ENCODE data around the gene GLCE.

GLCE gene

DNA sequence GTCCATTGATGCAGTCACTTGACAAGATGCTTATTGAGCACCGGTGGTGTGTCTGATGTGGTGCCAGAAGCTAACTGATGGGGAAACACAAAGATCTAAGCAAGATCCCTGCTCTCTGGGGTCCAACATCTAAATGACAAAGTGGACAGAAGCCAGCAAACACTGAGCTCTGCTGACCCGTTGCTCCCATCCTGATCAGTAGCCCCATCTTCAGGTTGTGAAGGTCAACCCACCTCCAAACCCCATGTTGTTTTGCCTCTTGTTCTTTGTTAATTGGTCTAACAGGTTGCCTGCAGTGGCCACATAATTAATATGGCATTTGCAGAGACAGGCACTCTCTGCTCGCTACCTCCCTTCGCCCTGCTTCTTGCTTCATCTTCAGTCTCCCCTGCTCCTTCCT is 21.5 kb upstream of the GLCE start:
- Histone ChIP-seq H3K9me3 (ENCODE audit: control insufficient read depth, insufficient read depth, low read depth, low read length) (no peaks in the 10 kb centered on the region), H3K4me1 (ENCODE audit: control insufficient read depth, insufficient read depth, low read length) (0 out of 2 replicates have a peak, but pooled peaks cover 2% of the 10 kb centered on the region), H3K4me3 (ENCODE audit: low read depth, low read length) (no peak overlapping the region), H3K27ac (ENCODE audit: low read depth, low read length) (no peak overlapping the region), H3K36me3 (ENCODE audit: control insufficient read depth, insufficient read depth, low read length) (no peaks in the 10 kb centered on the region), H3K27me3 (ENCODE audit: control insufficient read depth, insufficient read depth, low read length) (no peaks in the 10 kb centered on the region), H3K9ac (ENCODE audit: low read length) (no peak overlapping the region)

DNA sequence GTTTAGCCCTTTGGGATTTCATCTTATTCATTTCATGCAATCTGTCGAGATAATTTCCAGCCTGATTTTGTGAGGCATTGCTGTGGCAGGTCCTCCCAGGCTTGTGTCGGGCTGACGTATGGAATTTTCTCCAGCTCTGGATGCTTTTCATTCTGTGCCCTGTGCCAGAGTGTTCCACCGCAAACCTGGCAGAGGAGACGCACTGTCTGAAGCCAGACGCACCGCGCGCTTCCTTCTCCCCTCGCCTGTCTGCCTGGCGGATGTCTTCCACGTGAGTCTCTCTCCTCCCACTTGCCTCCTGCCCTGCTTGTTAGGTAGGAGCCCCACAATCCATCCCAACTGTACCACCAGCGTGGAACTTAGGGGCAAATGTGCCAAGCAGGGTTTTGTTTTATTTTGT is 20.1 kb upstream of the GLCE start:
- no peaks in the 10 kb centered on the region for H3K9me3 ChIP-seq (ENCODE audit: control insufficient read depth, insufficient read depth, low read depth, low read length)
- H3K9ac ChIP-seq (ENCODE audit: low read length): no peak overlapping the region
- no peaks in the 10 kb centered on the region for H3K27me3 ChIP-seq (ENCODE audit: control insufficient read depth, insufficient read depth, low read length)
- H3K27ac ChIP-seq (ENCODE audit: low read depth, low read length): no peak overlapping the region
- H3K36me3 ChIP-seq (ENCODE audit: control insufficient read depth, insufficient read depth, low read length): no peaks in the 10 kb centered on the region
- H3K4me3 ChIP-seq (ENCODE audit: low read depth, low read length): no peak overlapping the region
- H3K4me1 ChIP-seq (ENCODE audit: control insufficient read depth, insufficient read depth, low read length): 0 out of 2 replicates have a peak, but pooled peaks cover under 1% of the 10 kb centered on the region

DNA sequence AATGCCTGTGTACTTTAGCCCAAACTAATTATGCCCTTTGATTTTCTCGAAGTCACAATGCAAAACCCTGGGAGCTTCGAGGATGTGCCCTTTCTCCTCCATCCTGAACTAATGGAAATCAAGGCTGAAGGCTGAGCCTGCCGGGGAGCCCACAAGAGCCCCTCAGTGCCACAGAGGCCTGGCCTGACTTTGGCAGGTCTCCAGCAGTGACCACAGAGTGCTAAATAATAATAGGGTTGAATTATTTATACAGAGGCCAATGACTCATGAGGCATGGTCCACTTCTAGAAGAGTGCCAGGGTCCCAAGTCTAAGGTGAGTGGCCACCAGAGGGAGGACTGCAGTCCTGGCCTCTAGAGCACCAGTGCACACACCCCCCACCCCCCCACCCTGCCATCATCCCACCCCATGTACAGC is 19.1 kb upstream of the GLCE start:
- no peaks in the 10 kb centered on the region for H3K27me3 ChIP-seq (ENCODE audit: control insufficient read depth, insufficient read depth, low read length)
- H3K9me3 ChIP-seq (ENCODE audit: control insufficient read depth, insufficient read depth, low read depth, low read length): no peaks in the 10 kb centered on the region
- no peaks in the 10 kb centered on the region for H3K4me1 ChIP-seq (ENCODE audit: control insufficient read depth, insufficient read depth, low read length)

DNA sequence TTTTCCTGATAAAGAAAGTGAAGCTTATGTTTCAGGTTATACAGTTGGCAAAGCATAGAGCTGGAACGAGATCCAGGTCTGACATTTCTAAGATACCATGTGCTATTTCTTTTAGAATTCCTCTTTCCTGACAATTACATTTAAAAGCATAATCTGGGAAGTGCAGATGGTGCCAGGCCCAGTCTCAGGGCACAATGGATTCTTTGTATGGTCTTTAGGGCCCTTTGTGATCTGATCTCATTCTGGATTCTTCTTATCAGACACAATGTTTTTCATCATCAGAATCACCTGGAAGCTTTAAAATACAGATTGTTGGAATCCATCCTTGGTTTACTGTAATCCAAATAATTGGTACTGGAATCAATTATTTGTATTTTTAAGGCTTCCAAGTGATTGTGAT is 18.6 kb upstream of the GLCE start:
- no peak overlapping the region for H3K9ac ChIP-seq (ENCODE audit: low read length)
- H3K4me3 ChIP-seq (ENCODE audit: low read depth, low read length): no peak overlapping the region
- no peaks in the 10 kb centered on the region for H3K9me3 ChIP-seq (ENCODE audit: control insufficient read depth, insufficient read depth, low read depth, low read length)
- H3K4me1 ChIP-seq (ENCODE audit: control insufficient read depth, insufficient read depth, low read length): no peaks in the 10 kb centered on the region
- no peaks in the 10 kb centered on the region for H3K27me3 ChIP-seq (ENCODE audit: control insufficient read depth, insufficient read depth, low read length)
- H3K36me3 ChIP-seq (ENCODE audit: control insufficient read depth, insufficient read depth, low read length): no peaks in the 10 kb centered on the region
- H3K27ac ChIP-seq (ENCODE audit: low read depth, low read length): no peak overlapping the region

More for the DNA sequence above, 19.1 kb upstream of the GLCE start:
- H3K27ac ChIP-seq (ENCODE audit: low read depth, low read length): no peak overlapping the region
- no peaks in the 10 kb centered on the region for H3K36me3 ChIP-seq (ENCODE audit: control insufficient read depth, insufficient read depth, low read length)
- H3K9ac ChIP-seq (ENCODE audit: low read length): no peak overlapping the region
- H3K4me3 ChIP-seq (ENCODE audit: low read depth, low read length): no peak overlapping the region

DNA sequence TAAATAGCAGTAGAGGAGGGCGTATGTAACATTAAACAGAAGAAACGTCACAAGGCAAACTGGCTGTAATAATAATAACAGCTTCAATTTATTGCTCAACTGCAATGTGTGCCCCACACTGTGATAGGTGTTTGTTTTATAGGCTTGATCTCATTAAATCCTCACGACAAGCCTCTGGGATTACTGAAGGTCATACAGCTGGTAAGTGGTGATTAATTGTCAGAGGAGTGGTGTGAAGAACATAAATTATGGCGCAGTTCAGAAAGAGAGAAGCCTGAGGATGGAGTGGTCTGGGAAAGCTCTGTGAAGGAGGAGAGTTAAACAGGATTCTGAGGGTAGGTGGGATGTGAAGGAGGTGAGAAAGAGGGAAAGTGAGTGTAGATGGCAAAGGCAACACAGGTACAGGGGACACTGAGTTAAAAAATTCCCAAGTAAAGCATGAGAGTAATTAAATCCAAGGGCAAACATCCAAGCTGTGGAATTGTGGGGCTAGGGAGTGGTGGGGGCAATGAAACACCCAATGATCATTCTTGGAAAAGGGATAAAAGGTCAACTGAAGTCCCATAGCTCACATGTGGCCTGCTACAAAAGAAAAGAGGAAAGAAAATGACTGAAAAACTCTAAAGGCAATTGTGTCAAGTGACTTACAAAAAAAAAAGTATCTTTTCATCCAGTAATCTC is 16.5 kb upstream of the GLCE start:
- Histone ChIP-seq H3K4me3 (ENCODE audit: low read depth, low read length) (no peak overlapping the region), H3K9ac (ENCODE audit: low read length) (no peak overlapping the region), H3K4me1 (ENCODE audit: control insufficient read depth, insufficient read depth, low read length) (no peaks in the 10 kb centered on the region), H3K9me3 (ENCODE audit: control insufficient read depth, insufficient read depth, low read depth, low read length) (no peaks in the 10 kb centered on the region), H3K27me3 (ENCODE audit: control insufficient read depth, insufficient read depth, low read length) (peaks cover 8% of the 10 kb centered on the region; the same call in 1 of the 2 replicates), H3K27ac (ENCODE audit: low read depth, low read length) (no peak overlapping the region), H3K36me3 (ENCODE audit: control insufficient read depth, insufficient read depth, low read length) (no peaks in the 10 kb centered on the region)

DNA sequence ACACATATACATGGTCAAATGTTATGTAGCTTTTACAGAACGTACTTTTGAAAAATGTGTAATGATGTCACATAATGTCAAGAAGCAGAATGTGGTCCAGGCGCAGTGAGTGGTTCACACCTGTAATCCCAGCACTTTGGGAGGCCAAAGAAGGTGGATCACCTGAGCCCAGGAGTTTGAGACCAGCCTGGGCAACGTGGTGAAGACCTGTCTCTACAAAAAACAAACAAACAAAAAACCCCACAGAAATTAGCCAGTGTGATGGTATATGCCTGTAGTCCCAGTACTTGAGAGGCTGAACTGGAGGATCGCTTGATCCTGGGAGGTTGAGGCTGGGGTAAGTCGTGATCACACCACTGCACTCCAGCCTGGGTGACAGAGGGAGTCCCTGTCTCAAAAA is 15.9 kb upstream of the GLCE start:
- no peaks in the 10 kb centered on the region for H3K9me3 ChIP-seq (ENCODE audit: control insufficient read depth, insufficient read depth, low read depth, low read length)
- no peaks in the 10 kb centered on the region for H3K4me1 ChIP-seq (ENCODE audit: control insufficient read depth, insufficient read depth, low read length)
- no peak overlapping the region for H3K9ac ChIP-seq (ENCODE audit: low read length)
- H3K4me3 ChIP-seq (ENCODE audit: low read depth, low read length): no peak overlapping the region
- H3K27me3 ChIP-seq (ENCODE audit: control insufficient read depth, insufficient read depth, low read length): peaks cover 8% of the 10 kb centered on the region; the same call in 1 of the 2 replicates
- H3K36me3 ChIP-seq (ENCODE audit: control insufficient read depth, insufficient read depth, low read length): no peaks in the 10 kb centered on the region
- H3K27ac ChIP-seq (ENCODE audit: low read depth, low read length): no peak overlapping the region

DNA sequence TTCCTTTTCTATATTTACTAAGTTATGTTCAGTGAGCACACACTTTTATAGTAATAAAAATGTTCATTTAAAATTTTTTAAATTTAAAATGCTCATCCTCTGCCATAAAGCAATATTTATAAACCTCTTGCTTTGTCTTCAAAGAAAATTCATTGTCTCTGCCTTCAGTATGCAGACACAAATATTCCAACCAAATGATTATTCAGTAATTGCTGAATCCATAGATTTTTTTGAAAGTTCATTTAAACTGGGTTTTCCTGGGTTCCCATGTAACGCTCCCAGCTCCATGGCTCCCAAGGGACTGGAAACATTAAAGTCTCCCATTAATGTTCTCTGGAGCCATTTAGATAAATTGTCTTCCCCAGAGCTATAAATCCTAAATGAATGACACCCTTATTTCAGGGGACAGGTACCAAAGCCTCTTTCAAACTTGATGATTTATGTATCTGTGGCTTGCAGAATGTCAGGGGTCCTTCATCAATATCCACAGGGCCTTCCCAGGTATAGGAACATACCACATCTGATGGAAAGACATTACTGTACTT is 15.2 kb upstream of the GLCE start:
- Histone ChIP-seq H3K27me3 (ENCODE audit: control insufficient read depth, insufficient read depth, low read length) (peaks cover 15% of the 10 kb centered on the region; the same call in 1 of the 2 replicates), H3K9ac (ENCODE audit: low read length) (no peak overlapping the region)

DNA sequence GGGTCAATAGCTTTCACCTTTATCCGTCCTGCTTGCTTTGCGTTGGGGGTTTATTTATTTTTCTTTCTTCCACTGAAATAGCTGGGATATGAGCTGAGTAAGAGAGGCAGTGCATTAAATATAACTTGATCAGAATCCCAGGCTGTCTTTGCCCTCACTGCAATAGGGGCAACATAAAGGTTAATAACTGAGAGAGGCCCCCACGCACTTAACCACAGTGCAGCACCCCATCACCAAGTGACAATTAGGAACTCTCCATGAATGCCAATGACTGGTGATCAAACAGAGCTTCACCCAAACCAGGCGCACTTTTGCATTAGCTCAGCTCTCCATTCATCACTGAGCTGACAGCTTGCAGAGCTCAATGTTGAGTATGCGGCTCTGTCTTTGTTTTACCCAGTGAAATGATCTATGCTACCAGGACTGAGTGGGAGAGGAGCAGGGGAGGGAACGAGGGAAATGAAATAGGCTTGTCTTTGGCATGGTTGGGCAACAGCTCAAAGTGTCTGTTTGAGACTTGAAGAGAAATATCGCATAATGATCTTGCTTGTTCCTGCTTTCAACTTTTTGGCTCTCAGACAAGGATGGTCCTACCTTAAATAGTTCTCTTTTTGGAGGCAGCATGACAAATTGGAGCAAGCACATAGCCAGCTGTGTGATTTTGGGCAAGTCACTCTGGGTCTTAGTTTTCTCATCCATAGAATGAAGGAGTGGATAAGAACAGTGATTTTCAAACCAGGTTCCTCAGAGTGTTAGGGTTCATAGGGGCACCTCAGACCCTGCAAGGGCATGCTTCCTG is 14.5 kb upstream of the GLCE start:
- Histone ChIP-seq H3K36me3 (ENCODE audit: control insufficient read depth, insufficient read depth, low read length) (no peaks in the 10 kb centered on the region), H3K27ac (ENCODE audit: low read depth, low read length) (no peak overlapping the region), H3K27me3 (ENCODE audit: control insufficient read depth, insufficient read depth, low read length) (peaks cover 21% of the 10 kb centered on the region), H3K4me3 (ENCODE audit: low read depth, low read length) (no peak overlapping the region), H3K9ac (ENCODE audit: low read length) (no peak overlapping the region), H3K9me3 (ENCODE audit: control insufficient read depth, insufficient read depth, low read depth, low read length) (no peaks in the 10 kb centered on the region), H3K4me1 (ENCODE audit: control insufficient read depth, insufficient read depth, low read length) (no peaks in the 10 kb centered on the region)

More for the DNA sequence above, 15.2 kb upstream of the GLCE start:
- H3K4me1 ChIP-seq (ENCODE audit: control insufficient read depth, insufficient read depth, low read length): no peaks in the 10 kb centered on the region
- H3K27ac ChIP-seq (ENCODE audit: low read depth, low read length): no peak overlapping the region
- no peaks in the 10 kb centered on the region for H3K36me3 ChIP-seq (ENCODE audit: control insufficient read depth, insufficient read depth, low read length)
- no peak overlapping the region for H3K4me3 ChIP-seq (ENCODE audit: low read depth, low read length)
- H3K9me3 ChIP-seq (ENCODE audit: control insufficient read depth, insufficient read depth, low read depth, low read length): no peaks in the 10 kb centered on the region

DNA sequence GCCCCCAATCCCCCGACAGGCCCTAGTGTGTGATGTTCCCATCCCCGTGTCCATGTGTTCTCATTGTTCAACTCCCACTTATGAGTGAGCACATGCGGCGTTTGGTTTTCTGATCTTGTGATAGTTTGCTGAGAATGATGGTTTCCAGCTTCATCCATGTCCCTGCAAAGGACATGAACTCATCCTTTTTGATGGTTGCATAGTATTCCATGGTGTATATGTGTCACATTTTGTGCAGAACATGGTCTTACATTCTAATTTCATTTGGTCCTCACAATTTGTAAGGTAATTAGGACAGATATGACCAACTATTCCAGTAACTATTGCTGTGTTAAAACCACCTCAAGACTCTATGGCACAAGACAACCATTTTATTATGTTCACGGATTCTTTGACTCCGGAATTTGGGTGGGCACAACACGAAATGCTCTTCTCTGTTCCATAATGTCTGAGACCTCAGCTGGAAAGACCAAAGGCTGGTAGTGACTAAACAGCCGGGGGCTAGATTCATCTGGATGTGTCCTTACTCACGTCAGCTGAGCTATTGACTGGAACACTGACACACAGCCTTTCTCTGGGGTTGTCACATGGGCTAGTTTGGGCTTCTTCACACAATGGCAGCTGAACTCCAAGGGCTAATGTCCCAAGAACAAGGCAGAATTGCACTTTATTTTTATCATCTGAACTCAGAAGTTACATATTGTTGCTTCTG is 13.6 kb upstream of the GLCE start:
- H3K27ac ChIP-seq (ENCODE audit: low read depth, low read length): no peak overlapping the region
- H3K9me3 ChIP-seq (ENCODE audit: control insufficient read depth, insufficient read depth, low read depth, low read length): no peaks in the 10 kb centered on the region
- peaks cover 26% of the 10 kb centered on the region for H3K27me3 ChIP-seq (ENCODE audit: control insufficient read depth, insufficient read depth, low read length)
- no peak overlapping the region for H3K9ac ChIP-seq (ENCODE audit: low read length)
- no peaks in the 10 kb centered on the region for H3K36me3 ChIP-seq (ENCODE audit: control insufficient read depth, insufficient read depth, low read length)
- no peak overlapping the region for H3K4me3 ChIP-seq (ENCODE audit: low read depth, low read length)
- no peaks in the 10 kb centered on the region for H3K4me1 ChIP-seq (ENCODE audit: control insufficient read depth, insufficient read depth, low read length)

DNA sequence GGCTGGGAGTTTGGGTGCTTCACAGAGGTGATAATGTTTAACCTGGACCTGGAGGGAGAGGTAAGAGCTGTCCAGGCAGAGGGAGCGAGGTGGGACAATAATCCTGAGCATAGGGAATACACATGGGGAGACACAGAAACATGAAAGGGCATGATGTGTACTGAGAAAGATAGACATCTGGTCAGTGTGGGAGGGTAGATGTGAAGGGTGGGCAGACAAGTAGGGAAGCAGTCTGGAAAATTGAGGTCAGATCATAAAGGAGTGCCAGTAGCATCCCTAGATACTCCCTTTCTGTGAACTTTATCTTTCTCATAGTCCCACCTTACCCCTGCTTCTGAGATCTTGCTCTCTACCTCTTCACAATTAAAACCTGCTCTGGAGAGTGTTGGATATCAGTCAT is 12.0 kb upstream of the GLCE start:
- no peaks in the 10 kb centered on the region for H3K4me1 ChIP-seq (ENCODE audit: control insufficient read depth, insufficient read depth, low read length)
- no peak overlapping the region for H3K9ac ChIP-seq (ENCODE audit: low read length)
- no peak overlapping the region for H3K27ac ChIP-seq (ENCODE audit: low read depth, low read length)
- no peaks in the 10 kb centered on the region for H3K9me3 ChIP-seq (ENCODE audit: control insufficient read depth, insufficient read depth, low read depth, low read length)
- peaks cover 29% of the 10 kb centered on the region for H3K27me3 ChIP-seq (ENCODE audit: control insufficient read depth, insufficient read depth, low read length)
- H3K36me3 ChIP-seq (ENCODE audit: control insufficient read depth, insufficient read depth, low read length): no peaks in the 10 kb centered on the region
- H3K4me3 ChIP-seq (ENCODE audit: low read depth, low read length): no peak overlapping the region
